Subcutaneous adipose tissue (tissue), 4 donors: ENCODE measurements around the gene ADCY5. TPM values are rescaled to one million over a fixed set of nuclear protein-coding genes. Genes with fewer than 3 reads are reported as not detected.

Experiments
- CTCF ChIP-seq: fragments of 450-650 bp; IDR thresholded peaks from one replicate; pipeline ENCODE4 v1.5.1; 2016; ENCODE audit warnings: low read depth, mild to moderate bottlenecking, control low read depth, antibody characterized with exemption, moderate library complexity
- total RNA-seq, 4 donors: library from RNA; depleted of rRNA; stranded (reverse); fragments of >200 nt; gene quantifications; one replicate each; pipeline ENCODE4 v1.1.0, GENCODE V29; 2016

The ADCY5 gene
- total RNA-seq, 4 donors from 2014 or later = 16.1 to 52.2 (median 38.0) TPM

GRCh38 chr3:123483146-123483545, 34.3 kb upstream of the ADCY5 start:
- no peak for TF ChIP-seq CTCF

DNA sequence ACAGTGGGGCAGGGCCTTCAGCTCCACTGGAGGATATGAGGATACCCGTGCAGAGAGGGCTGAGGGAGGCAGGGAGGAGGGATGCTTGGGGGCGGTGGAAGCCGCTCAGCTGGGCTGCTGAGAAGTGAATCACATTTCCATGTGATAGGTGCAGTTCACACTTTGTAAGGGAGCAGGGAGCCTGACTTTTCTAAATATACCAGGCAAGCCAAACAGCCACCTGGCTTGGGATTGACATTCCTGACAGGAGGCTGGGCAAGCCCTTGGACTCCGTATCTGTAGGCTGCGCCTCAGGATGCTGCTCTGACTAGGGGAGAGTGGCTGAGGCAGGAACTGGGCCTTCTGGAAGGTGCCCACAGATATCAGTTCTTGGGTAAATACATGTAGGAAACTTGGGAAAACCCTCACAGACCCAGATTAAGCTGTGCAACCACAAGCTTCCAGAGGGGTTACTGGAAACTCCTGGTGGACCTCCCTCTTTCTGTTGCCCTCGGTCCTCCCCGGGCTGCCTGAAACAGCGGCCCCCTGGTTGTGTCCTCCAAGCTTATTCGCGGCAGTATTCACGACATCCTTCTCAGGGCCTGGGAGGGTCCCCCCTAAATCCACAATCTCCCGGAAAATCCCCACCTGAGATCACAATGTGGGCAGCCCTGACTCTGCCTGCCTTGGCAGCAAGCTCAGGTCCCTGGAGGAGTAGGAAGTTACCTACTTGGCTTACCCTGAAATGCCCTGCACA, 33.0 kb upstream of the ADCY5 start:
- no peak for TF ChIP-seq CTCF

DNA sequence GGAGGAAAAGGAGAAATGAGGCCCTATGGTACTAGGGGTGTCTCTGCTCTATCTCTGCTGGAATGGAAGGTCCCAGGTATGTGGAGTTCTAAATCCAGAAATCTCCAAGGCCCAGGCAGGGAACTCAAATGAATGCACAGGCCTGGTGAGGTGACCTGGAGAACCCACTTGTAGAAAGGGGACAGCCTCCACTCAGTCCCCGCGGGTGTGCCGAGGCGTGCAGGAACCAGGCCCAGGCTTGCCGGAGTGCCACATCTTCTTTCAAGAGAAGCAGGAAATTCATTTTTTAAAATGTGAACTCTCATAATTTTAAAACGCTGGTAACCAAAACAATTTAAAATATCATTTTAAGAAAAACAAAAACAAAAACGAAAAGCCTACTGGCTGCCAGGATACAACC, 32.2 kb upstream of the ADCY5 start:
- no peak for TF ChIP-seq CTCF

DNA sequence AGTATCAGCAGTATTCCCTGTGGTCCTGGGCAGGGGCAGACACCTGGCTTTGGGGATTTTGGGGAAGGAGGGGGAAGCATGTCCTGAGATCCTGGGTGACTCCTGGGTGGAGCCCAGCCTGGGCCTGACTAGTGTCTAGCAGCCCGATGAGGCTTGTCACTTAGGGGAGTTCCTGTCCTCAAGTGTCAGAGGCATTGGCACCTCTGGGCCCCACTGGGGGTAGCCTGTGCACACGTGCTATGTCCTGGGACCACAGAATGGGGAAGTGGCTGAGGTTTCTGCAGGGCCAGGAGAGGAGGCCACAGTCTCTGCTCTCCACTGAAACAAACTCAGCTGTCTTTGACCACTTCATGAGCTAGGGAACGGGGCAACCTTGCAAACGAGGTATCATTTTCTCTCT, 31.5 kb upstream of the ADCY5 start:
- TF ChIP-seq CTCF = no peak

DNA sequence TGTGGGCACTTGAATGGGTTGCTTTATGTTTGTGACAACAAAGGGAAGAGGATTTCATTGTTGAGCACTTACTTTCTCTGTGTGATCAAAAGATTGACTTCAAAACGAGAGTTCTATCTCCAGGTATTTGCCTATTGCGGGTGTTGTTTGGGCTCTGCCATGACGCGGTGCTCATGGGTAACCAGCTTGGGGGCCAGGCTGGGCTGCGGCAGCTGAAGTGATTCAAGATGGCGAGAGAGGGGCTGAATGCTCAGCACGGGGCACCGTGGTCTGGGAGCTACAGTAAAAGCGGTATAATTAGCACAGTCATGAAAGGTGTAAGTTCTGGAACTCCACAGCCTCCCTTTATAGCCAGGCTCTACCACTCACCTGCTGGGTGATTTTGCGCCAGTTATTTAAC, 31.0 kb upstream of the ADCY5 start:
- TF ChIP-seq CTCF = no peak

- TF ChIP-seq CTCF = no peak
Observed at GRCh38 chr3:123478314-123478713, 29.4 kb upstream of the ADCY5 start.

GRCh38 chr3:123476967-123477750, 28.3 kb upstream of the ADCY5 start:
- TF ChIP-seq CTCF = no peak
